OCI-LY3 (cell line): Measurements from ENCODE around the gene NUP210.

Experiments used
- H2AFZ ChIP-seq: fragments of 200-600, 300-600 bp; shearing (Covaris generic); 2 replicates; pipeline ENCODE4 v1.6.0; 2014; ENCODE audit warnings: antibody characterized with exemption, low read depth, low read length
- H3K27ac ChIP-seq: fragments of 200-600, 300-600 bp; sonication (generic); 2 replicates; pipeline ENCODE4 v1.5.1; 2014; ENCODE audit warnings: mild to moderate bottlenecking, low read length, moderate library complexity, mixed read lengths
- H3K27me3 ChIP-seq: fragments of 200-600, 300-600 bp; sonication (generic); 2 replicates; pipeline ENCODE4 v1.6.1; 2014; ENCODE audit warnings: low read depth, low read length, mixed read lengths
- H3K36me3 ChIP-seq: fragments of 200-600, 300-600 bp; sonication (generic); replicated peaks from 2 replicates; pipeline ENCODE3; 2014; ENCODE audit warnings: low read depth, low read length, mixed read lengths
- H3K4me1 ChIP-seq: fragments of 300-600, 200-600 bp; sonication (generic); 2 replicates; pipeline ENCODE4 v1.6.1; 2014; ENCODE audit warnings: low read length, mixed read lengths
- H3K4me2 ChIP-seq: fragments of 200-600, 300-600 bp; sonication (generic); 2 replicates; pipeline ENCODE4 v1.6.1; 2014; ENCODE audit warnings: low read length, mixed read lengths
- H3K4me3 ChIP-seq: fragments of 300-600, 200-600 bp; sonication (generic); 2 replicates; pipeline ENCODE4 v1.5.1; 2014; ENCODE audit warnings: antibody characterized with exemption, mild to moderate bottlenecking, low read length, moderate library complexity
- H3K79me2 ChIP-seq: fragments of 300-600, 200-600 bp; shearing (Covaris generic); 2 replicates; pipeline ENCODE4 v1.6.1; 2014; ENCODE audit warnings: mild to moderate bottlenecking, low read length, mixed read lengths
- H3K9ac ChIP-seq: fragments of 300-600, 200-600 bp; shearing (Covaris generic); 2 replicates; pipeline ENCODE4 v1.6.0; 2014; ENCODE audit warnings: mild to moderate bottlenecking, low read length, moderate library complexity
- H3K9me3 ChIP-seq: fragments of 200-600, 300-600 bp; shearing (Covaris generic); 2 replicates; pipeline ENCODE4 v1.6.1; 2014; ENCODE audit warnings: low read length, mixed read lengths; ENCODE audit not compliant: insufficient read depth
- H4K20me1 ChIP-seq: fragments of 200-600, 300-600 bp; sonication (generic); 2 replicates; pipeline ENCODE4 v1.6.1; 2016; ENCODE audit warnings: low read length, mixed read lengths; ENCODE audit not compliant: insufficient read depth
- CTCF ChIP-seq: fragments of 200-600, 300-600 bp; sonication (generic); IDR thresholded peaks from 2 replicates; pipeline ENCODE4 v1.5.1; 2014; ENCODE audit warnings: antibody characterized with exemption, low read length, low read depth
- EZH2phosphoT487 ChIP-seq: fragments of 200-600 bp; shearing (Covaris generic); IDR thresholded peaks from 2 replicates; pipeline ENCODE4 v1.6.1; 2018; ENCODE audit warnings: antibody characterized with exemption, mixed run types, low read depth

The NUP210 gene

GRCh38 chr3:13305623-13306022, 114.5 kb downstream of the NUP210 start:
- Histone ChIP-seq H3K27ac (no peak overlapping the region), H3K36me3 (peaks cover 16% of the 10 kb centered on the region), H3K4me3 (no peak overlapping the region), H3K9ac (no peak overlapping the region), H3K4me1 (peaks cover 14% of the 10 kb centered on the region), H2AFZ (no peak overlapping the region), H4K20me1 (no peaks in the 10 kb centered on the region), H3K79me2 (no peaks in the 10 kb centered on the region), H3K4me2 (no peak overlapping the region), H3K9me3 (no peaks in the 10 kb centered on the region), H3K27me3 (0 out of 2 replicates have a peak, but pooled peaks cover 3% of the 10 kb centered on the region)
- TF ChIP-seq CTCF, result no peak
- no peak for TF ChIP-seq EZH2phosphoT487

GRCh38 chr3:13303410-13303809, 116.7 kb downstream of the NUP210 start:
- Histone ChIP-seq H3K4me3 (no peak overlapping the region), H3K4me2 (no peak overlapping the region), H3K27ac (no peak overlapping the region), H3K9me3 (no peaks in the 10 kb centered on the region), H3K36me3 (peaks cover 5% of the 10 kb centered on the region), H3K27me3 (0 out of 2 replicates have a peak, but pooled peaks cover 9% of the 10 kb centered on the region), H4K20me1 (no peaks in the 10 kb centered on the region), H3K79me2 (no peaks in the 10 kb centered on the region), H2AFZ (no peak overlapping the region), H3K4me1 (peaks cover 14% of the 10 kb centered on the region), H3K9ac (no peak overlapping the region)
- TF ChIP-seq EZH2phosphoT487, result no peak
- no peak for TF ChIP-seq CTCF

GRCh38 chr3:13301286-13301987, 118.7 kb downstream of the NUP210 start:
- Histone ChIP-seq H3K4me2 (peak overlapping the region; percentile 18), H3K9ac (no peak overlapping the region), H3K27me3 (peaks cover 24% of the 10 kb centered on the region), H2AFZ (no peak overlapping the region), H3K36me3 (no peaks in the 10 kb centered on the region), H3K9me3 (no peaks in the 10 kb centered on the region), H3K4me3 (no peak overlapping the region), H3K27ac (no peak overlapping the region), H4K20me1 (no peaks in the 10 kb centered on the region), H3K4me1 (peaks cover 14% of the 10 kb centered on the region), H3K79me2 (no peaks in the 10 kb centered on the region)
- TF ChIP-seq CTCF (no peak), EZH2phosphoT487 (no peak)

- peaks cover 26% of the 10 kb centered on the region for H3K27me3 ChIP-seq
- peak overlapping the region; percentile 18; the same call in 1 of the 2 replicates for H3K4me2 ChIP-seq
Observed at GRCh38 chr3:13300546-13301285, 119.4 kb downstream of the NUP210 start.

More at GRCh38 chr3:13300546-13301285, 119.4 kb downstream of the NUP210 start:
- Histone ChIP-seq H3K36me3 (no peaks in the 10 kb centered on the region), H3K9ac (no peak overlapping the region), H3K4me3 (no peak overlapping the region), H4K20me1 (no peaks in the 10 kb centered on the region), H2AFZ (no peak overlapping the region), H3K9me3 (no peaks in the 10 kb centered on the region), H3K27ac (no peak overlapping the region), H3K79me2 (no peaks in the 10 kb centered on the region), H3K4me1 (peaks cover 14% of the 10 kb centered on the region)
- TF ChIP-seq CTCF (no peak), EZH2phosphoT487 (no peak)
